ENCODE measurements around the gene MYL12A.

DNA sequence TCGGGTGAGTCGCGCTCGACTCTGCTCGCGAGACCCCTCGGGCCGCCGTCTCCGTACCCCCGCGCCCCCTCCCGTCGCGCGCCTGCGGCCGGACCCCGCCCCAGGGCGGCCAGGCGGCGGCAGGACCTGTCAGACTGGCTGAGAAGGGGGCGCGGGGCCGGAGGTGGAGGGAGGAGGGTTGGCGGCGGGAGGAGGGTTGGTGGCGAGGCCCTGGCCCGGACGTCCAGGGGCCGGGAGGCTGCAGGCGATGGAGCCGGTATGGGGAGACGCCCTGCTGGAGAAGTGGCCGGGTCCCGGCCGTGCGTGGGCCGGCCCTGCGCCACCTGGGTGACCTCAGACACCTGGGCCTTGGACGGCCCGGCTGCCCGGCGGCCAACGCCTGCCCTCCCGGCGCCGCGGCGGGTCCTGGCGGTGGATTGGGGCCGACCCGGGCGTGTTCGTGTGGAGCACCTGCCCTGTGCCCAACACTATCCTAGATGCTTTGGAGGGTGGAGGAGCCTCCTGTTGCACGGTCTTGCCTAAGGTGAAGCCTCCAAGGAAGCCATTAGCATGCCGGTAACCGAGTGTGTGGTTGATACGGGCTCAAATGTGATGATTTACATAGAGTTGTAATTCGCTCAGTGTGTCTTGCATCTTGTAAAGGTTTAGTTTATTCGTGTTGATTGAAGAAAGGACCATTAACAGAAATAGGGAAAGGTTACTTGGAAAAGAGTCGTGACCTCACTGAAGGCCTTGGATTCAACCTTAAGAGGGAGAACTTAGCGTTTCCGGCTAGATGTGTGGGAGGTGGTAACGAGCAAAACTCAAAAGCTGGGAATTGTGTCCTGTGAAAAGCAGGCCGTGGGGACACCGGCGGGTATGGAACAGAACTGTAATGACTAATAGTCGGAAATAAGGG, 14.9 kb downstream of the MYL12A start:
- no peak for TF ChIP-seq HDGF (IDR thresholded peaks at IDR 0.05; ENCODE audit: borderline replicate concordance)
- TF ChIP-seq, protein P1, sequence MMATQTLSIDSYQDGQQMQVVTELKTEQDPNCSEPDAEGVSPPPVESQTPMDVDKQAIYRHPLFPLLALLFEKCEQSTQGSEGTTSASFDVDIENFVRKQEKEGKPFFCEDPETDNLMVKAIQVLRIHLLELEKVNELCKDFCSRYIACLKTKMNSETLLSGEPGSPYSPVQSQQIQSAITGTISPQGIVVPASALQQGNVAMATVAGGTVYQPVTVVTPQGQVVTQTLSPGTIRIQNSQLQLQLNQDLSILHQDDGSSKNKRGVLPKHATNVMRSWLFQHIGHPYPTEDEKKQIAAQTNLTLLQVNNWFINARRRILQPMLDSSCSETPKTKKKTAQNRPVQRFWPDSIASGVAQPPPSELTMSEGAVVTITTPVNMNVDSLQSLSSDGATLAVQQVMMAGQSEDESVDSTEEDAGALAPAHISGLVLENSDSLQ (IDR thresholded peaks at IDR 0.05), result no peak
- TF ChIP-seq SP1 (IDR thresholded peaks at IDR 0.05), result no peak
- TF ChIP-seq SUZ12 (IDR thresholded peaks at IDR 0.05), result no peak
- TF ChIP-seq FOXA1 (IDR thresholded peaks at IDR 0.05), result no peak
- no peak for TF ChIP-seq BHLHE40 (IDR thresholded peaks at IDR 0.05; ENCODE audit: borderline replicate concordance)
- no peak for TF ChIP-seq ZNF384 (IDR thresholded peaks at IDR 0.05)
- no peak for TF ChIP-seq FOXM1 (IDR thresholded peaks at IDR 0.05; ENCODE audit: borderline replicate concordance)

Data from HEK293T (cell line).